NCI-H1048 (cell line): ENCODE data around the gene CSPG4.
"Not testable (repeated sequence)": the region's sequence is repeated elsewhere in the genome, so short reads cannot be mapped to it uniquely, and the experiment has no call there.

ENCODE experiments used
- DNase-seq: peaks from one replicate; lab custom pipeline; 2025; lab: John Stamatoyannopoulos, UW

CSPG4 gene

DNA sequence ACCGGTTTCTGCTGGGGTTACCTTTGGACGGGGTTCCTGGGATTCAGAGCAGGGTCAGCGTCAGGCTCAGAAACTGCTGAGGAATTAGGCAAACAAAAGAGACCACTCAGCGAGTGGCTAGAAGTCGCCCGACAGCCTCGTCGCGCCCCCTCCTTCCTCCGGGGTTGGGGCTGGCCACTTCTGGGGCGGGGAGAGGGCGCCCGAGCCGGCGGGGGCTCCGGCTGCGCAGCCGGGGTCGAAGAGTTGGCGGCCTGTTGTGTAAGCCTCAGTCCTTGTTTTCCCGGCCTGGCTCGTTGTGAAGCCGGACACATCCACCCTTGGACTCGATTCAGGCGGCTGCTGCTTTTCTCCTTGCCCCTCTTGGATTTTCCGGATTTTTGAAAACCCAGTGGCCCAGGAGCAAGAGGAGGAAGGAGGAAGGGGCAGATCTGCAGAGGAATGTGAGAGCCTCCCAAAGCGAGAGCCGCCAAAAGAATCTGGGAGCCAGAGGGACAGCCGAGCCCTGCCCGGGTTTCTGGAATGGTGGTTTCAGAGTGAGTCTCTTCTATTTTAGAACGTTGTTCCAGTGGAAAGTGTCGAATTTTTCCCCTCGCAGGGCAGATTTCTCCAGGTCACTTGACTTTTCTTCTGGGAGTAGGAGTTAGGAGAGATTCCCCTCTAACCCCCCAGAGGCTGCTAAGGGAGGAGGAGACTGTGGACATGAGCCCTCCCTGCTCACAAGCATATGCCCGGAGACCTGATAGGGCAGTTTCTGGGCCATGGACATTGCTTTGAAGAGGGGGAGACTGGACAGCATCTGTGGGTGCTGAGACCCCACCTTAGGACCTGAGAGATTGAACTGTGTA, 64.3 kb downstream of the CSPG4 start:
- DNase-seq: no peak

DNA sequence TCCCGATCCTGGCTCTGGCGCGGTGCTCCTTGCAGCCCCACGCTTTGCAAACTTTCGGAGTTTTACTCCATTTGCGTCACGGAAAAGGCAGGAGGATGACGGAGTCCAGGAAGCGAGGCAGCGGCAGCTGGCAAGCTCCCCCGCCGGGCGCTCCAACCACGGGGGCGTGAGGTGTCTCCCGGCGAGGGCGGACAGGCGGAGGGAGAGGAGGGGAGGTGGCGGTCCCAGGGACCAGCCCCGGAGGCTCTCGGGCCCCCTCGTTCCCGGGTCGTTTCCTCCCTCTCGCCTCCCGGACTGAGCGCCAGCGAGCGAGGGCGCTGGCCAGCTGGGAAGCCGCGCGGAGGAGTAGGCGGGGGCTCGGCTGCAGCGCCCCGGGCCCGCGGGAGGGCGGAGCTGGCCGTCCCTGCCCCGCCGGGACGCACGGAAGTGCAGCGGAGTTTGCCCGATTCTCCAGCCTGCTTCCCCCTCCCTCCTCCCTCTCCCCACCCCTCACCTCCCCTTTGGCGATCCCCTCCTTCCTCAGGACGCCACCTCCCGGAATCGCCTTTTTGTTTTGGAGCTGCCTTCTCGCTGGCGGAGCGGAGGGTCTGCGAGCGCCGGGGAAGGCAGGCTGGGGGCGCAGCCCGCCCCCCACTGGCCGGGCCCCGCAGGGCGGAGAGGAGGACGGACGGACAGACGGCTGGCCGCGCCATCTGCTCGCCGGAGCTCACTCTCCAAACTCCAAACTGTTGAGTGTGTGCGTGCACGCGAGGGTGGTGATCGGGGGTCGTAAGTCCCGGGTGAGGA, 65.1 kb downstream of the CSPG4 start, which contains the start of gene SNX33:
Gene SNX33, plus strand, starts transcription at position 543 of the 786 bp plus-strand sequence. CDS start 1,191 bp downstream, outside the sequence.
- DNase-seq: no peak

DNA sequence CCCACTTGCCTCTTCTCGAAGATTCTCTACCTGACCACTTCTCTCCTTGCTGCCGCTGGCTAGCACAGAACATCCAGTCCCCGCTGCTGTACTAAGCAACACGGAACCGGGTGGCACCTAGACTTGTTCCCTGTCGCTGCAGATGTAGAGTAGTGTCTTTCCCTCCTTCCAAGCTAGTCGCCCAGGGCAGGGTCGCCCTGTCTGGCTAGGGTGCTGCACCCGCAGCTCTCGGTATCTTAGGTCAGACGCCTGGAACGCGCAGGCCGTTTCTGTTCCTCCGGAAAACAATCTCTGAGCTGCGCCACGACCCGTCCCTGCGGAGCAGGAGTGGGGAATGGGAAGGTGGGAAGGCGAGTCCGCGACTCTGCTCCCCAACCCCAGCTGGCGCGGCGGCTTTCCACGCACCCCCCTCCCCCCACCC, 65.7 kb downstream of the CSPG4 start:
- no peak for DNase-seq

DNA sequence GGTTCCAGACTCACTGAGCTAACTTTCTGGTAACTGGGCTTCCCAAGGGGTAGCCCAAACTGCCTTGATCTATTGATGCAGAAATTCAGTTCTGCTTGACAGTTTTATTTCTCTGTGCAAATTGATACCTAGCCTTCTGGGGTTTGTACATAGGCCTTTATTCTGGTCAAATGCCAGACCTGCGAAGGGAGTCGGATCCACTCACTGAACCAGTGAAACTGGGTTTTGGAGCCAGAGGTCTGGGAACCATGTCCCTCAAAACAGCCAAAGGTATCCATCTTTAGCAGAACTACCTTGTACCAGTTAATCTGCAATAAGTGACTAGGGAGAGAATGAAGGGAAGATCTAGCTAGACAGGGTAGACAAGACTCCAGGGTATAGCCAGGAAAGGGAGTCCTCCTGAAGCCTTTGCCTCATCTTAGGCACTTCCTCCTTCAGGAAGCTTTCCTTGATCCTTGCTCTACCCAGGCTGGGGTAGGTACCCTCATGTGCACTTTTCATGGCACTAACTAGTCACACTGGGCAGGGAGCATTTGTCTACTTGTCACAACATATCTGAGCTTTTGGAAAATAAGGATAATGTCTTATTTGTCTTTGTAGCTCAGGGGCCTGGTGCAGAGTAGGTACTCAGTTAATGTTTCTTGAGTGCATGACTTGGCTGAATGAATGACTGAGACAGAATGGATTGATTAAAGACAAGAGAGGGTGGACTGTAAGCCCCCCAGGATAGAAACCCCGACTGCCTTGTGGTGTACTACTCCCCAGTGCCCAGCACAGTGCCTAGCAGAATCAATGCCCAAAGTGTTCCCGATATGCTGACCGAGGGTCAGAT, 66.3 kb downstream of the CSPG4 start:
- DNase-seq: no peak

DNA sequence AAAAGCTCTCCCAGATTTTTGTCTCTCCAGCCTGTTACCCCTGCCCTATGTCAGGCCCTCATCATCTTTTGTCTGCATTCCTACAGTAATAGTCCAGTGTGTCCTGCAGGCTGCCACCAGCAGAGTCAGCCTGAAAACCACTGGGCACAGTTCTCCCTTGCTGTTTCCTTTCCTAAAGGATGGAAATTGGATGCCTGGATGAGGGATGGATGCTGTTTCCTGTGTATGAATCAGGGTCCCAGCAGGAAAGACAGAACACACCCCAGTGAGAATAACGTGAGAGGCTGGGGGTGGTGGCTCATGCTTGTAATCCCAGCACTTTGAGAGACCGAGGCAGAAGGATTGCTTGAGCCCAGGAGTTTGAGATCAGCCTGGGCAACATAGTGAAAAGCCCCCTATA, 68.3 kb downstream of the CSPG4 start:
- DNase-seq: no peak

DNA sequence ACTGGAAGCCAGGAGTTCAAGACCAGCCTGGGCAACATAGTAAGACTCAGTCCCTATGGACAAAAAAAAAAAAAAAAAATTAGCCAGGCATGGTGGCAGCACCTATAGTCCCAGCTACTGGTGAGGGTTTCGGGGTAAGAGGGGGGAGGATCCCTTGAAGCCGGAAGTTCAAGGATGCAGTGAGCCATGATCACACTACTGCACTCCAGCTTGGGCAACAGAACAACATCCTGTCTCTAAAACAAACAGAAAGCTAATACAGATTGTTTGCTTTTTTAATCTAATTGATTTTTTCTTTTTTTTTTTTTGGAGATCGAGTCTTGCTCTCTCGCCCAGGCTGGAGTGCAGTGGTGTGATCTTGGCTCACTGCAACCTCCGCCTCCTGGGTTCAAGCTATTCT, 71.0 kb downstream of the CSPG4 start:
- no peak for DNase-seq

DNA sequence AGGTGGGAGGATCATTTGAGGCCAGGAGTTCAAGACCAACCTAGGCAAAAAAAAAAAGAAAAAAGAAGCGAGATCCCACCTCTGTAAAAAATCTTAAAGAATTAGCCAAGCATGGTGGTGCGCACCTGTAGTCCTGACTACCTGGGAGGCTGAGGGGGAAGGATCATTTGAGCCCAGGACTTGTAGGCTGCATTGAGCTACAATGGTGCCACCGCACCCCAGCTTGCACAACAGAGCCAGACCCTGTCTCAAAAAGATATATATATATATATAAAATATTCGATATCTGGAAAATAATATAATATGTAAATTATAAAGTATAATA, 71.5 kb downstream of the CSPG4 start:
- DNase-seq: no peak

DNA sequence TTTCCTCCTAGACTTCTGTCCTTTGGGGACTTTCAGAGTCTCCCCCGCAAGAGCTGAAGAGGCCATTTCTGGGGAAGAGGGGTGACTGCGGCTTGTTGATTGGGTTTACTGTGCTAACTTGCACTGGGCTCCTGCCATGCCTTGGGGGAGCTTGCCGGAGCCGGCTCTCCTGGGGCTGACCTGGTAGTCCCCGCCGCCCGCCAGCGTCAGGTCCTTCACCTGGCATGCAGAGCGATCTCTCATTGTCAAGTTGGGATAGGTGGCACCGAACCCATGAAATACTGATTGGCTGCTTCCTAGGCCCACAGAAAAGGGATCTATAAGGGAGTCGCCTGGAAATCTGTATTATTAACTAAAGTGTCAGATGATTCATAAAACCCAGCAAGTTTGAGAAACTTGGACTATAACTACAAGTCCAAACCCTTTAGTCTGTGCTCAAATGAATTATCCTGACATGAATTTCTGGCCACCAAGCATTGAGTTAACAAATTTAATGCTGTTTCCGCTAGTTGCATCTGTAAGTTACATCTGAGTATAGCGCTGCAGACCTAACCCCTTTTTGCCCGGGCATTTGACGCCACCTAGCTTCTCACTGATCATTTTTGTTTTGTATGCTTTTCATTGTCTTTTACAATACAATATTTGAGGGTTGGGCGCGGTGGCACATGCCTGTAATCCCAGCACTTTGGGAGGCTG, 72.0 kb downstream of the CSPG4 start:
- DNase-seq: no peak

DNA sequence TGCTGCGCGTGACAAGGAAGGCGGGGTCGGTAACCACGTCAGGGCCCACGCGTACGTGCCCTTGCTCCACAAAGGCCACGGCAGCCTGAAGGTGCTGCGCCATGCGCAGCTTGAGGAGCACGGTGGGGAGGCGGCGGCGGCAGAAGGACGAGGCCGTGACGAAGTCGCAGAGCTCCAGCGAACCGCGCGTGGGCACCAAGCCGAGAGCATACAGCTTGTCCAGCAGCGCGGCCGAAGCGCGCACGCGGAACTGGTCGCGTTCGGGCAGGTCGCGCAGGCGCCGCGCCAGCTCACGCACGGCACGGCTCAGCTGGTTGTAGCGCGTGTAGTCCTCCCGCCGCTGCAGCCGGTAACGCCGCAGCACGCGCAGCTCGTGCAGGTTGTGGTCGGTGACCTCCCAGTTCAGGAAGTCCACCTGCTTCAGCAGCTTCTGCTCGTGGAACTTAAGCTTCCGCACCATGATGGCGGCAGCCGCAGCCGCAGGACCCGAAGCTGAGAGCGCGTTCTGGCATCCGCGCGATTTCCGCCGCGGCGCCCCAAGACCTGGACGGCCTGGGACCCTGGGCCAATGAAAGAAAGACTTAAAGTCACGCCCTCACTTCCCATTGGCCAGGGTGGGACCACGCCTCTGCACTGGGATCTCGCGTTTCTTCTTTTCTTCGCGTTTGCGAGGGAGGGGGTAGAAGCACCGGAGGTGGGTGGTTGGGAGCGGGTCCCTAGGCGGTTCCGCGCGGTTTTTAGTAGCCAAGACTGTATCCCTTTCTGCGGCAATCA, 72.8 kb downstream of the CSPG4 start, which contains the start of gene IMP3:
Gene IMP3, minus strand, starts transcription at position 516 of the 774 bp plus-strand sequence. Its CDS starts 56 bp downstream, at position 460.
- peak; percentile 96 for DNase-seq

DNA sequence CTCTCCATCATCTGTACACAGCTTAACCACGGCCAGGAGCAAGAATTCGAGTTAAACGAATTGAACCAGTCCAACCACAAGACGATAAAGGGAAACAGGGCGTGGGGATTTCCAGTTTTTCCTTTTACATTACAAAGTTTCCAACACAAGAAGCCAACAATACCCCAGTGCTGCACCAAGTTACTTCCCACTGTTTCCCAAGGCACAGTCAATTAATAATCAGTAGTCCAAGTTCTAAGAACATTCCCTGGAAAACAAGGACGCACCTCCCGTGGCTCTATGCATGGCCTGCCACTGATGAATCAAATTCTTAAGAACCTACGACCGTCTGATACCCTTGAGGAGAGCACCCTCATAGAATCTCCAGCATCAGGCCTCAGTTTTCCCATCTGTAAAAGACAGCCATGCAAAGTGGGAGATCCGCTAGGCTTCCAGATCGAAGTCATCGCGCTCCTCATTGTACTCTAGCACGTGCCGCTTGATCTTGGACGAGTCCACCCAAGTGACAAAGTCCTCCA, 73.4 kb downstream of the CSPG4 start:
- DNase-seq: no peak

DNA sequence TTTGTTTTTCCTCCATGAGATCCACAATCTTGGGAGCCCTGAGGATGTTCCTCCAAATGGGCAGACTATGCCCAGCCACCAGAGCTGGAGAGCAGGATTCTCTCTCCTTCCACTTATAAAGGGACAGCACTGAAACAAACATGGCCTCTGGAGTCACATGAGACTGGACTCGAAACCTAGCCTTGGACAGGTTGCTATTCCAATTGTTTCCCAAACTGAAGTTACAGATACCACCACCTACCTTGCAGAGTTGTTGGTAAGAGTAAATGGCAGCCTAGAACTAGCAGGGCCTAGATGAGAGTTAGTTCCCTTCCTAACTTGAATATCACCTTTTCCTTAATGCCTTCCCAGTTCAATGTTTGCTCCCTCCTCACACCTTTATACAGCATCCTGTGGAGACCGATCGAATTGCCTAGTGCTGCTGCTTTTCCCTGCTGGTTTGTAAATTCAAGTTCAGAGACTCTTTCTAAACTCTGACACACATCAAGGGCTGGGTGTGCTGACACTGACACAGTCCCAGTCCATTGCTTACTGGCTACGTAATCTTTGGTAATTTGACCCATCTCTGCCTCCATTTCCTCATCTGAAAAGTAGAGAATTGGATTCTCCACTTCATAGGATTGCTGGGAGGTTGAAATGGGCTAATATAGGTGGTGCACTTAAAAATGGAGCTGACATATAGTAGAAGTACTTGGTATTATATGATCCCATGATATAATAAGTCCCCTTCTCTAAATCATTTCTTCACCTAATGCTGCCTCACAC, 75.2 kb downstream of the CSPG4 start:
- no peak for DNase-seq

DNA sequence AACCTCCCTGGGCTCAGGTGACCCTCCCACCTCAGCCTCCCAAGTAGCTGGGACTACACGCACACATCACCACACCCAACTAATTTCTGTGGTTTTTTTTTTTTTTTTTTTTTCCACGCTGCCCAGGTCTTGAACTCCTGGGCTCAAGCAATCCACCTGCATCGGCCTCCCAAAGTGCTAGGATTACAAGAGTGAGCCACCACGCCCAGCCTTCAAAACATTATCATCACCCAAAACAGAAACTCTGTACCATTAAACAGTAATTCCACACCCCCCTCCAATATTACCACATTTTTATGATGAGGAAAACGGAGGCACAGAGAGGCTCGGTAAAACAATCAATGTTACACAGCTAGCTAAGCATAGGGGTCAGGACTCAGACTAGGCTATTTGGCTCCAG, 76.6 kb downstream of the CSPG4 start:
- DNase-seq: no peak

DNA sequence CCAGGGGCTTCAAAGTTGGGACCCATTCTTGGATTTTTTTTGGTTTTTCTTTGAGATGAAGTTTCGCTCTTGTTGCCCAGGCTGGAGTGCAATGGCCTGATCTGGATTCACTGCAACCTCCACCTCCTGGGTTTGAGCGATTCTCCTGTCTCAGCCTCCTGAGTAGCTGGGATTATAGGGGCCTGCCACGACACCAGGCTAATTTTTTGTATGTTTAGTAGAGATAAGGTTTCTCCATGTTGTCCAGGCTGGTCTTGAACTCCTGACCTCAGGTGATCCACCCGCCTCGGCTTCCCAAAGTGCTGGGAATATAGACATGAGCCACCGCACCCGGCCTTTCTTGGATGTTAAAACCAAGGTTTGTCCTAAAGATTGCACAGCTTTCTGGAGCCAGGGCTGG, 78.7 kb downstream of the CSPG4 start:
- DNase-seq: not testable (repeated sequence)

DNA sequence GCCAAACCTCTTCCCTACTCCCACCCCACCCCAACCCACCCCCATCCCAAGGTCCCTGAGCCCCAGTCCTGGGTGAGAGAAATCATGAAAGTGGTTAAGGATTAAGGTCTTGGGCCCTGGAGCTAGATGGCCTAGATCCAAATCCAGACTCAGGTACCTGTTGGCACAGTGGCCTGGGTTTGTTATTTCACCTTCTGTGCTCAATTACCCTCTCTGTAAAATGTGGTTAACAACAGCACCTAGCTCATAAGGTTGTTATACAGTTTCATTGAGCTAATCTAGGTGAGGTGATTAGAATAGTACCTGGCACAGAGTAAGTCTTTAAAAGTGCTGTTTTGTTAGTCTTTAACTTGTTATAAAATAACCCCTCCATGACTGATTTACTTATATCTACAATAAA, 80.7 kb downstream of the CSPG4 start:
- no peak for DNase-seq

DNA sequence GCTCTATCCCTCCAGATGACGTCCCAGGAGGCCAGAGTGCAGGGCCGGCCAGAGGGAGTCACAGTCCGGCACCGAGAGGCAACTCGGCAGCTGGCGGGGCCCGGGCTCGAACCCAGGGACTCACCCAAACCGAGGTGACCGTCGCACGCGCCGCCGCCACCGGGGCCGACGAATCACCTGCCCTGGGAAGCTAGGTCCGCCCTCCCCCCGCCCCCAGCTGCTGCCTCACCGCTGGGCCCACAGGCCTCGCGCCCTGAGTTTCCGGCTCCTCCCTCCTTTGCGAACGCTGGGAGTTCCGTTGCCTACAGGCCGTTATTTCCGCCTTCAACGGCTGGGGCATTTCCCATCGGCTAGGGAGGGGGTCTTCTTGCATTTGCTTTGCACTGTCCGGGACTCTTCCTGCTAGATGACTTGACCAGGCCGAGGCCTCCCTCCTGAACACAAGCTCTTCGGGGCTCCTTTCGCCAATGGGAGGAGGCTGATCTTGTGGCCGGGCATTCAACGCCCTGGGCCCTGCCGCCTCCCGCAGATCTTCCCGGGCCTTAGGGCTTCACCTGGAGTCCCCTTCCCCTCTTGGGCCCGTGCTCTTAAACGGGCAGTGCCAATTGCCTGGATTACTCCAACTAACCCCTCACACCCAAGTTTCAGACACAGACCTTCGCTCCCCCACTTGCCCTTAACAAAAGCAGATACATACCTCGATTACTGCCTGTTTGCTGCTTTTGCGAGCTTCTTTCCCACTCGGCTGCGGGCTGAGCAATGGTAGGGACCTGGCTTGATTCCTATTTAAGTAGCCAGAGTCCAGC, 86.9 kb downstream of the CSPG4 start, which contains the start of gene SNUPN:
Gene SNUPN, minus strand, starts transcription at position 184 of the 806 bp plus-strand sequence. CDS start 4,674 bp downstream, outside the sequence.
- peak; percentile 79 for DNase-seq
